Osteoblast (primary cell): ENCODE data around the gene TCTN2. TPM values are rescaled to one million over a fixed set of nuclear protein-coding genes. Genes with fewer than 3 reads are reported as not detected.

Experiments
- DNase-seq: peaks from one replicate; pipeline ENCODE4 v3.0.0; 2011; ENCODE audit warnings: low spot score, mixed read lengths; ENCODE audit not compliant: insufficient read length; ENCODE audit errors: missing footprints
- H2AFZ ChIP-seq: 2 replicates; pipeline ENCODE4 v1.6.0; 2011; ENCODE audit warnings: mild to moderate bottlenecking, low read length
- H3K27ac ChIP-seq: 2 replicates; pipeline ENCODE4 v1.5.1; 2011; ENCODE audit warnings: mild to moderate bottlenecking, low read depth, low read length, moderate library complexity
- H3K27me3 ChIP-seq: 2 replicates; pipeline ENCODE4 v1.6.0; 2012; ENCODE audit warnings: mild to moderate bottlenecking, control low read depth, inconsistent platforms, low read length, moderate library complexity; ENCODE audit not compliant: insufficient read depth
- H3K36me3 ChIP-seq: 2 replicates; pipeline ENCODE4 v1.5.1; 2011; ENCODE audit warnings: mild to moderate bottlenecking, low read length, control low read depth, moderate library complexity; ENCODE audit not compliant: insufficient read depth
- H3K4me1 ChIP-seq: 2 replicates; pipeline ENCODE4 v1.5.1; 2011; ENCODE audit warnings: mild to moderate bottlenecking, low read length, control low read depth, moderate library complexity; ENCODE audit not compliant: insufficient read depth
- H3K4me2 ChIP-seq: 2 replicates; pipeline ENCODE4 v1.6.0; 2011; ENCODE audit warnings: mild to moderate bottlenecking, low read length; ENCODE audit not compliant: insufficient read depth
- H3K4me3 ChIP-seq: fragments of 200-600 bp; sonication (generic); 3 replicates; pipeline ENCODE4 v1.5.1; 2012; ENCODE audit warnings: mild to moderate bottlenecking, low read length, inconsistent platforms; ENCODE audit not compliant: insufficient read depth
- H3K79me2 ChIP-seq: 2 replicates; pipeline ENCODE4 v1.6.0; 2012; ENCODE audit warnings: mild to moderate bottlenecking, low read length, control low read depth, inconsistent platforms; ENCODE audit not compliant: insufficient read depth
- H3K9me3 ChIP-seq: 2 replicates; pipeline ENCODE4 v1.5.1; 2011; ENCODE audit warnings: low read depth, low read length, control low read depth
- H4K20me1 ChIP-seq: 2 replicates; pipeline ENCODE4 v1.6.0; 2012; ENCODE audit warnings: mild to moderate bottlenecking, low read length, control low read depth; ENCODE audit not compliant: insufficient read depth
- total RNA-seq: library from RNA; depleted of rRNA; stranded (reverse); fragments of >200 nt; gene quantifications from 2 replicates; pipeline ENCODE4 v1.2.3, GENCODE V29; 2012
- TF ChIP-seq, protein P1 (sequence below): IDR thresholded peaks from 2 replicates; pipeline ENCODE4 v1.5.1; 2011; ENCODE audit warnings: mild to moderate bottlenecking, low read depth, low read length, moderate library complexity; ENCODE audit errors: extremely low read depth

Gene TCTN2
- total RNA-seq, 1 donor, result 23.5 TPM

DNA sequence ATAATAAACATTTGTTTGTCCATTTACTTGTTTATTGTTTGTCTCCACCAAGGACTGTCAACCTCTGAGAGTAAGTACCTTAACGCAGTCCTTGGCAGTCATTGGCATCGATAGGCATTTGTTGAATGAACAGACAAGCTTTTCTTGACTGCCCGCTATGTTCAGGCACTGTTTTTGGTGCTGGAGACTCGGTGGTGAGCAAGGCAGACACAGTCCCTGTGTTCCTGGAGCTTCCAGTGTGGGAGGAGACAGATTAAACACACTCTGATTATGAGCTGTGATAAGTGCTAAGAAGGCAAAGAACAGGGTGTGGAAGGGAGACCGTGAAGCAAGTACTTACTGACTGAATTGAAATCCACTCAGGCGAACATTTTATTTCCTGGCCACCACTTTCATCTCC, 42.5 kb downstream of the TCTN2 start:
- H3K4me1 ChIP-seq, result peaks cover 12% of the 10 kb centered on the region
- no peak overlapping the region for H3K27ac ChIP-seq
- H3K4me2 ChIP-seq, result peak overlapping the region; percentile 99
- no peak for DNase-seq
- no peaks in the 10 kb centered on the region for H3K36me3 ChIP-seq
- H3K9me3 ChIP-seq, result no peaks in the 10 kb centered on the region
- TF ChIP-seq, protein P1, sequence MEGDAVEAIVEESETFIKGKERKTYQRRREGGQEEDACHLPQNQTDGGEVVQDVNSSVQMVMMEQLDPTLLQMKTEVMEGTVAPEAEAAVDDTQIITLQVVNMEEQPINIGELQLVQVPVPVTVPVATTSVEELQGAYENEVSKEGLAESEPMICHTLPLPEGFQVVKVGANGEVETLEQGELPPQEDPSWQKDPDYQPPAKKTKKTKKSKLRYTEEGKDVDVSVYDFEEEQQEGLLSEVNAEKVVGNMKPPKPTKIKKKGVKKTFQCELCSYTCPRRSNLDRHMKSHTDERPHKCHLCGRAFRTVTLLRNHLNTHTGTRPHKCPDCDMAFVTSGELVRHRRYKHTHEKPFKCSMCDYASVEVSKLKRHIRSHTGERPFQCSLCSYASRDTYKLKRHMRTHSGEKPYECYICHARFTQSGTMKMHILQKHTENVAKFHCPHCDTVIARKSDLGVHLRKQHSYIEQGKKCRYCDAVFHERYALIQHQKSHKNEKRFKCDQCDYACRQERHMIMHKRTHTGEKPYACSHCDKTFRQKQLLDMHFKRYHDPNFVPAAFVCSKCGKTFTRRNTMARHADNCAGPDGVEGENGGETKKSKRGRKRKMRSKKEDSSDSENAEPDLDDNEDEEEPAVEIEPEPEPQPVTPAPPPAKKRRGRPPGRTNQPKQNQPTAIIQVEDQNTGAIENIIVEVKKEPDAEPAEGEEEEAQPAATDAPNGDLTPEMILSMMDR, result no peak
- peaks cover 36% of the 10 kb centered on the region for H3K79me2 ChIP-seq
- H3K27me3 ChIP-seq, result no peaks in the 10 kb centered on the region
- H4K20me1 ChIP-seq, result peaks cover 3% of the 10 kb centered on the region
- peak overlapping the region; percentile 73 for H2AFZ ChIP-seq
- H3K4me3 ChIP-seq, result peak overlapping the region; percentile 95

DNA sequence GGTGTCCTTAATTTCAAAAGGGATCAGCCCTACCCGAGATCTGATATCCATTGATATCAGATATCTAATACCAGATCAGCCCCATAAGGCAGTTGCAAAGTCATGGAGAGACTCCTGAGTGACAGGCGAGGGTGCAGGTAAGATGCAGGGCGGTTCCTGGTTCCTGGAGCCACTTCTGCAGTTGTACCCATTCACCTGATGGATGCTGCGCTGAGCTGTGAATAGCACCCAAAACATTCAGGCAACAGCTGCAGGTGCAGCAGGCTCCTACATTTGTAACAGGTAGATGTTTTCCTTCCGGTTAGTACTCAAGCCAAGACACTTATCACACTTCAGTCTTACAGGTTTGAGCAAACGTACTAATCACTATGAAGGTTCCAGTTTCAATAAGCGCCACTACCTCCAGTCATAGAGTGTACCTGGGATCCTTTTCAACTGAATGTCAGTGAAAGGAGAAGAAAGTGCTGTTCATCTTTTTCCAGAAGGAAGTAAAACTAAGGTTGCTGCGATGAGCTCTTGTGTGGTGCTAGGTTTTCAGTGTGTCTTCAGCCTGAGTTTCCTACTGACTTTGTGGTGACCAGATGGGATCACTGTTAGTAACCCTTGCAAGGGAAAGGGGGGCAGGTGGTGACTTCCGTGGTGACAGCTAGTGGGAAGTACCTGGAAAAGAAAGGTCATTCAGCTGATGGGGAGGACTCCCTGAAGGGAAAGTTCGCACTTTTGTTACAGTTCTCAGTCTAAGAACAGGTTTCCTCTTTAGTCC, 43.1 kb downstream of the TCTN2 start:
- Histone ChIP-seq H3K4me2 (peak overlapping the region; percentile 99), H3K36me3 (no peaks in the 10 kb centered on the region), H3K79me2 (peaks cover 36% of the 10 kb centered on the region), H3K4me1 (peaks cover 12% of the 10 kb centered on the region), H3K27ac (no peak overlapping the region), H3K9me3 (no peaks in the 10 kb centered on the region), H4K20me1 (peaks cover 3% of the 10 kb centered on the region), H3K4me3 (peak overlapping the region; percentile 95), H3K27me3 (no peaks in the 10 kb centered on the region), H2AFZ (no peak overlapping the region)
- DNase-seq, result no peak
- TF ChIP-seq, protein P1, result no peak

DNA sequence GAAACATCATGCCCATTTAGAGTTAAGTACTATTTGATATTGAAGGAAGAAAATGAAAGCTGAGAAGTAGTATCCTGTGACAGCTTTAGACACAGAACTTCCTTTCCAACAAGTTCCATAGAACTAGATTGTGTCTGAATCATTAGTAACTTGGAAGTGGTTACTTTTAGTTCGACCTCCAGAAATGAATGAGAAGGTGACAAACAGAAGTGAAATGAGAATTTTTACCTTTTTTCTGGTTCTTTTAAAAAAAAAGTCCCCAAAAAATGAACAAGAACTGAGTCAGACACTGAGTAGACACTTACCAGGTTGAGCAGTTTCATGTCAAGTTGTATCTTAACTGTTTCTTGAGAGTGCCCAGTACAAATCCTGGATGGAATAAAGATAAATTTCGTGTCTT, 44.3 kb downstream of the TCTN2 start:
- H2AFZ ChIP-seq, result no peak overlapping the region
- H3K4me3 ChIP-seq, result no peak overlapping the region
- DNase-seq, result peak; percentile 82
- H3K27me3 ChIP-seq, result no peaks in the 10 kb centered on the region
- H3K79me2 ChIP-seq, result peaks cover 36% of the 10 kb centered on the region
- H4K20me1 ChIP-seq, result peaks cover 3% of the 10 kb centered on the region
- H3K4me1 ChIP-seq, result peaks cover 12% of the 10 kb centered on the region
- peak overlapping the region; percentile 36 for H3K4me2 ChIP-seq
- H3K36me3 ChIP-seq, result peaks cover 7% of the 10 kb centered on the region
- no peaks in the 10 kb centered on the region for H3K9me3 ChIP-seq
- TF ChIP-seq, protein P1, result no peak
- no peak overlapping the region for H3K27ac ChIP-seq

DNA sequence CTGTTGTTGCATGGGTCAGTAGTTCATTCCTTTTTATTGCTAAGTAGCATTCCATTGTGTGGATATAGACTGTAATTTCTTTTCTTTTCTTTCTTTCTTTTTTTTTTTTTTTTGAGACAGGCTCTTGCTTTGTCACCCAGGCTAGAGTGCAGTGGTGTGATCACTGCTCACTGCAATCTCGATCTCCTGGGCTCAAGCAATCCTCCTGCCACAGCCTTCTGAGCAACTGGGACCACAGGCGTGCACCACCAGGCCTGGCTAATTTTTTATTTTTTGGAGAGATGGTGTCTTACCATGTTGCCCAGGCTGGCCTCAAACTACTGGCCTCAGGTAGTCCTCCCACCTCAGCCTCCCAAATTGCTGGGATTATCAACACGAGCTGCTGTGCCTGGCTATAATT, 46.4 kb downstream of the TCTN2 start:
- peaks cover 20% of the 10 kb centered on the region for H3K36me3 ChIP-seq
- no peak overlapping the region for H2AFZ ChIP-seq
- peaks cover 35% of the 10 kb centered on the region for H3K79me2 ChIP-seq
- H3K4me3 ChIP-seq, result no peak overlapping the region
- H3K27me3 ChIP-seq, result no peaks in the 10 kb centered on the region
- H3K27ac ChIP-seq, result peak overlapping the region; percentile 5
- no peak overlapping the region for H3K4me2 ChIP-seq
- H4K20me1 ChIP-seq, result peaks cover 3% of the 10 kb centered on the region
- peaks cover 12% of the 10 kb centered on the region for H3K4me1 ChIP-seq
- no peak for DNase-seq
- TF ChIP-seq, protein P1, result no peak
- H3K9me3 ChIP-seq, result no peaks in the 10 kb centered on the region
